EH (cell line): Measurements from ENCODE around the gene BDKRB1.
"Not testable (repeated sequence)": the region's sequence is repeated elsewhere in the genome, so short reads cannot be mapped to it uniquely, and the experiment has no call there.

Source experiments
- DNase-seq: peaks from one replicate; pipeline ENCODE4 v3.0.0-alpha.2; 2015; ENCODE audit warnings: low read depth

The BDKRB1 gene

DNA sequence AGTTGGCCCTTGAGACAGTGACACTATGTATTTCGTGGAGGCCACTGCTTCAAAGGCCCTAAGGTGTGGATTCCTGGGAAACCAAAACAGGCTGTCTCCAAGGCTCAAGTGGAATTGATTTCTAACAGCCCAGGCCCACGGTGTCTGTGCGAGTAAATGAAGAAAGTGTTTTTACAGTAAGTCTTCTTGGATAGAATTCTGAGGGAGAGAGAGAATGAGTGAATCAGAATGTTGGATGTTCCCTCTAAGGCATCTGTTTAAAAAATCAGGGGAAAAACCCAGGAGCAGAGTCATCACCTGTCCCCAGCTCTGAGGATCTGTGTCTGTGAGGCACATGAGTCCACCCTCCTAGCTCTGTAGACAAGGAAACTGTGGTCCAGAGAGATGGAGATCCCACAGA, 22.3 kb upstream of the BDKRB1 start:
- DNase-seq: no peak

DNA sequence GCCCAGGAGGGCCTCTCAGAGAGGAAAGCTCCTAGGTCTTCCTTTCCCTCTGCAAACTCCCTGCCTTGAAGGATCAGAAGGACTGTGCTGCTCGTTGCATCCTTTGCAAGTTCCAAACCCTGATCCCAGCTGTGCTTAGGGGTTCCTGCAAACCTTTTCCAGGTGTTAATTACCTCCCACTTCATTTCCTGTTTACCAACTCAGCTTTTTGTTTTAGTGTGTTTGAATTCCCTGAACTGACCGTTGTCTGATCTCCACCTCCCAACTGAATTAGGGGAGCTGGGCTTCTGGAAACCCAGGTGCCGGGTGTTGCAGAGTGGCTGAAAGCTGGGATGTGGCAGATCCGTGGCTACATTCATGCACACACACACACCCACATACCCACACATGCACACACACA, 20.6 kb upstream of the BDKRB1 start:
- no peak for DNase-seq

DNA sequence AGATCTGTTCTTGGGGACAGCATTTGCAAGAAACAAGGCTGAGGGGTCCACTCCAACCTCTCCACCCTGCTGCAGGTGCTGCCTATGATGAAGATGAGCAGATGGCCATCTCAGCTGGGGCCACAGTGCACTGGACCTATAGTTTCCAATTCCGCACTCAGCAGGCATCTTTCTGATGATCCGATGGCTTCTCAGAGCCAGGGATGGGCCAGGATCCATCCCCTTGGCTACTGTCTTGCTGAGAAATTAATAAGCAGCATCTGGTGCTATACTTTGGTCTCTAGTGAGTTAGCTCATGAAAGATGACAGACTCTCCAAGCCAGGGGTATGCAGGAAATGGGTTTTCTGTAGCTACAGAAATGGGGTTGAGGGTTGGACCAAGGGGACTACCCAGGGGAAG, 18.4 kb upstream of the BDKRB1 start:
- no peak for DNase-seq

DNA sequence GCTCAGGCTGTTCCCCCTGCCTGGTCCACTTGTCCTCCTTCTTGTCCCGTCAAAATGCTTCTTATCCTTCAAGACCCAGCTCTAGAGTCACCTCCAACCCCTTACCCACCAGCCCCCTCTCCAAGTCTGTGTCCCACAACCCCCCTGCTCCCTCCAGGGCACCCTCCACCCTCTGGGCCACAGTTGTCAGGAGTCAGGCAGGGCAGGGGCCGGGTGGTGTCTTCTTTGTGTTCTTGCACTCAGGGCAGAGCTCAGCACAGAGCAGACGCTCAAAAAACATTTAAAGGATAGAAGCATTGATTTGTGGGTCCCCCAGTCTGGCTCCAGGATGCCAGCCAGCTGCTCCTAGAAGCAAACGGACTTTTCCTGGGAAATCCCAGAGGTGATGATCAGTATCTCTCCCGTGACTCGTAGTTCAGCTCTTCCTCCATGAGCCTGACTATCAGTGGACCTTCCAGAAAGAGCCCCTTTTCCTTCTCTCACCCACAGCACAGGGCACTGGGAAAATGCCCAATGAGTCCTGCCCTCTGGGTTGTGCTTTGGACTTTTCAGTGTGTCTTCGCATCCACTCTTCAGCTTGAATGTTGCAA, 17.2 kb upstream of the BDKRB1 start:
- DNase-seq: peak; percentile 26

DNA sequence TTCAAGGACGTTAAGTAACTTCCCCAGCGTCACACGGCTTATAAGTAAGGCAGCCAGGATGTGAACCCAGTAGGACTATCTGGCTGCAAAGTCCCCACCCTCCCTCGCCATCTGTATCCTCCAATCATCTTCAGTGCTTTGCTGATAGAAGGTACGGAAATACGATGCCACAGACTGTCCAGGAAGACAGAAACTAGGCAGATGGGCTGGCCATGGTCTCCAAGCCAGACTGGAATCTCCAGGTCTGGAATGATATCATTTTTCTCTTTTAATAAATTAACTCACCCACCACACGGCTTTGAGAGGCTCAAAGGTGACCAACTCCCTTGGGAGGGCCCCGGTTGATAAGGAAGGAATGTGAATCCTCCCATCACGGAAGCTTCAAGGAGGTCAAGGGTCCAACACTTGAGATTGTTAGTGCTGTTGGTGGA, 16.3 kb upstream of the BDKRB1 start:
- no peak for DNase-seq

DNA sequence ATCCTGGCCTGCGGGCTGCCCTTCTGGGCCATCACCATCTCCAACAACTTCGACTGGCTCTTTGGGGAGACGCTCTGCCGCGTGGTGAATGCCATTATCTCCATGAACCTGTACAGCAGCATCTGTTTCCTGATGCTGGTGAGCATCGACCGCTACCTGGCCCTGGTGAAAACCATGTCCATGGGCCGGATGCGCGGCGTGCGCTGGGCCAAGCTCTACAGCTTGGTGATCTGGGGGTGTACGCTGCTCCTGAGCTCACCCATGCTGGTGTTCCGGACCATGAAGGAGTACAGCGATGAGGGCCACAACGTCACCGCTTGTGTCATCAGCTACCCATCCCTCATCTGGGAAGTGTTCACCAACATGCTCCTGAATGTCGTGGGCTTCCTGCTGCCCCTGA, 15.4 kb upstream of the BDKRB1 start:
- DNase-seq: no peak

DNA sequence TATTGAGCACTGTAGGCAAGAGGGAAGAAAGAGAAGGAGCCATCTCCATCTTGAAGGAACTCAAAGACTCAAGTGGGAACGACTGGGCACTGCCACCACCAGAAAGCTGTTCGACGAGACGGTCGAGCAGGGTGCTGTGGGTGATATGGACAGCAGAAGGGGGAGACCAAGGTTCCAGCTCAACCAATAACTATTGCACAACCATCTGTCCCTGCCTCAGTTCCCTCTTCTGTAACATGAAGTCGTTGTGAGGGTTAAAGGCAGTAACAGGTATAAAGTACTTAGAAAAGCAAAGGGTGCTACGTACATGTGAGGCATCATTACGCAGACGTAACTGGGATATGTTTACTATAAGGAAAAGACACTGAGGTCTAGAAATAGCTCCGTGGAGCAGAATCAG, 13.9 kb upstream of the BDKRB1 start:
- DNase-seq: no peak

DNA sequence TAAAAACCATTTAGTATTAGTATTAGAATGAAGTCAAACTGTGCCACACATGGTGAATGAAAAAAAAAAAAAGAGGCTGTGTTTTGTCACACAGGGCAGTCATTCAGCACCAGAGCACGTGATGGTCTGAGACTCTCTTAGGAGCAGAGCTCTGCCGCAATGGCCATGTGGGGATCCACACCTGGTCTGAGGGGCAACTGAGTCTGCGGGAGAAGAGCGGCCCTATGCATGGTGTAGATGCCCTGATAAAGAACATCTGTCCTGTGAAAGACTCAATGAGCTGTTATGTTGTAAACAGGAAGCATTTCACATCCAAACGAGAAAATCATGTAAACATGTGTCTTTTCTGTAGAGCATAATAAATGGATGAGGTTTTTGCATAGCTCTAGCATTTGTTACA, 12.2 kb upstream of the BDKRB1 start:
- DNase-seq: no peak

DNA sequence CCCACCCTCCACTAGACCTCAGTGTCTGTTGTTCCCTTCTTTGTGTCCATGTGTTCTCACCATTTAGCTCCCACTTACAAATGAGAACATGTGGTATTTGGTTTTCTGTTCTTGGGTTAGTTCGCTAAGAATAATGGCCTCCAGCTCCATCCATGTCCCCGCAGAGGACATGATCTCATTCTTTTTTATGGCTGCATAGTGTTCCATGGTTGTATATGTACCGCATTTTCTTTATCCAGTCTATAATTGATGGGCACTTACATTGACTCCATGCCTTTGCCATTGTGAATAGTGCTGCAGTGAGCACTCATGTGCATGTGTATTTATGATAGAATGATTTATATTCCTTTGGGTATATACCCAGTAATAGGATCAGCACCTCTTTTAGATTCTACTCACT, 10.9 kb upstream of the BDKRB1 start:
- not testable (repeated sequence) for DNase-seq

DNA sequence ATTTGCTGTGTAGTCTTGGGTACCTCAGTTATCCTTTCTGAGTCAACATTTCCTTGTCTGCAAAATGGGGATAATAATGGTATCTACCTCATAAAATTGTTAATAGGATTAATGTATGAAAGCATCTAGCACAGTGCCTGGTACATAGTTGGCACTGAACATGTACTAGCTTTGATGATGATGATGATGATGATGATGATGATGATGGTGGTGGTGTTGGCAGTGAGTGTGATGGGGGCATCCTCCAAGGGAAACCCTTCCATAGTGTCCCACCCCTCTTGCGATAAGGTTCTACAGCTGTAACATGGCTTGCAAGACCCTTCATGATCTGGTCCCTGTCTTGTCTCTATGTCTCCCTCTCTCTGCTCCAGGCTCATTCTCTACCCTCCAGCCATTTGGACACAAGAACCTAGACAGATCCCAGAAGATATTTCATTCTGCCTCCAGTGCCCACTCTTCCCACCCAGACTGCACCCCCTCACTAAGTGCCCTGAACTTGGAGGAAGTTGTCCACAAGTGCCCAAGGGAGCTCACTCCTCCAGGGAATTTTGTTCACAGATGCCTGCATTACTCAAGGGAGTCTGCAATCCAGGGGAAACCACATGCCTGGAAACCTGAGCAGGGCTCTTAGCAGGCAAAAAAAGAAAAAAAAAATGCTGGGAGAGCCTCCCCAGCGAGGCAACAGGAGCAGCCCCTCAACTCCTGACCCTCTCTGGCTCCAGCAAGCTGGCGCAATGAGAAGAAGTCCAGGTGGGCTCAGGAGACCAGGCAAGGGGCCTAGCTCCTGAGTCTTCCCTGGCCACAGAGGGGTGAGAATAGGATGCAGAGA, 10.1 kb upstream of the BDKRB1 start:
- DNase-seq: peak; percentile 88

DNA sequence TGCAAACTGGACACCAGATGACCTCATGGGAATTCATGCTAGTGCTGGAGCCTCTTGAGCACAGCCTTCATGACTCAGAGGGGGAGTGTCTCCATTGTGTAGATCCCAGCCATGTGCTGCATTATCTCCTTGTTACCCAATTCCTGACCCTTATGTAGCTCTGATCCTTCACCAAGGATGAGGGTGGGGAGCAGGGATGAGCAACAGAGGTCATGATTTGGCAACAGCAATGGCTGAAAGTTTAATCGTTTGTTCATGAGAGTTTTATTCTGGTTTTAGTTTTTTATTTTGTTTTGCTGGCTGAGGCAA, 9.5 kb upstream of the BDKRB1 start:
- DNase-seq: peak; percentile 97

DNA sequence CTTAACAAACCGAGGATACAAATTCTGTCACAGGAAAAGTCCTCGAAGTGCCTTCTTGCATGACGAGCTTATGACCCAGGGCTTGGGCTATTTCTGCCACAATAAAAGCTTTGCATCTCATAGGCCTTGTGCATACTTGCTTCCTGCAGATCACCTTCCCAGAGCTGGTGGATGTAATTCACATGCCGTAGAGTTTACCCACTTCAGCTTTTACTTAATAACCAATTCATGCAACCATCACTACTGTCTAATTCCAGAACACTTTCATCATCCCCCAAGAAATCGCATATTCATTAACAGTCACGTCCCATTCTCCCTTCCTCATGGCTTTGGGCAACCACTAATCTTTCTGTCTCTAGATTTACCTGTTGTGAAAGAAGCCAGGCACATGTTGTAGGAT, 9.0 kb upstream of the BDKRB1 start:
- DNase-seq: peak; percentile 39

DNA sequence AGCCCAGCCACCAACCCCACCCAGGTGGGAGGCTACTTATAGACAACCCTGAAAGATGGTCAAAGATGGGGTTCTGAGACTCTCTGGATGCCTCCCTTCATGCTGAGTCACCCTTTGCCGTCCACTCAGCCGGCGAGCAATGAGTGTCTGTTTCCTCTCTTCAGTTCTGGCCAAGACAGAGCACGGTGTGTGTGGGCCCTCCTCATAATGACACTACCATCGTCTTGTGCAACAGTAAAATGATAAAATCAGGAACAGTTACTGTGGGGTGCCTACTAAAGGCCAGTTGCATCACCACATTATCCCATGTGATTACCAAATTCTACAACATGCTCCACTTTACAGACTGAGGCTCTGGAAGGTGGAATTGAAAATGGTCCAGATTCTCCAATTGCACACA, 7.0 kb upstream of the BDKRB1 start:
- peak; percentile 95 for DNase-seq

DNA sequence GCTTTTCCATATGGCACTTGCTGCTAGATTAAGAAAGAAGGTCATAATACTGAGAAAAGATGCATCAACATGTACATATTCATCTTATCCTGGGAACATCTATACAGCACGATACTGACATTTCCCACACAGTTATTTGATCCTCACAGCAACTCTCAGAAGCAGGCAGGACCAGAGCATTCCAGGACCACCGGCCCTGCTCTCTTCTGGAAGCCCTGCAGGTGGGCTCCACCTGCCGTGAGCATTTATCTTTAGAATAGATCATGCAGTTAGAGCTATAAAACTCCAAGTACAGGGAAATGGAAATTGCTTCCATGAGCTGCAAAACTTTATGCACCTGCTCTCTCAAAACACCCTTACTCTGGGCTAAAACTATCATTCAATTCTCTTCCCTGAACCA, 5.5 kb upstream of the BDKRB1 start:
- DNase-seq: no peak

DNA sequence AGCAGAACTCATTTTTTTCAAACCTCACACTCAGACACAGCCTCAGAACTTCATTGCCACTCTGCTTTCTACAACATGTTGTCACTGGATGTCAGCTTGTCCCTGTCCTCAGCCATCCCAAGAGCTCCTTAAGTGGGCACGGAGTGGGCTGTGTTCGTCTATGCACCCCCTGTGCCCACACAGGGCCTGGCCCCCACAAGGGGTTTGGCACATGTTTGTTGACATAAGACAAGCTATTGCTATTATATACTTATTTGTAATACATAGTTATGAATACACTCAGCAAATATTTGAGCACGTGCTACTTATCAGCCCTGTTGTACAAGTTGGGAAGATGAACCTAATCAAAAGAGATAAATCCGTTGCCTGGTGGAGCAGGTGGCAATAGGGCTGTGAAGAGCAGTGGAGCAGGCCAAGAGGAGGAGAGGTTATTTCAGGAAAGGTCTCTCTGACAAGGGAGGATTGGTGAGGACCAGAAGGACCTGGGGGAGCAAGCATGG, 4.3 kb upstream of the BDKRB1 start:
- DNase-seq: no peak

DNA sequence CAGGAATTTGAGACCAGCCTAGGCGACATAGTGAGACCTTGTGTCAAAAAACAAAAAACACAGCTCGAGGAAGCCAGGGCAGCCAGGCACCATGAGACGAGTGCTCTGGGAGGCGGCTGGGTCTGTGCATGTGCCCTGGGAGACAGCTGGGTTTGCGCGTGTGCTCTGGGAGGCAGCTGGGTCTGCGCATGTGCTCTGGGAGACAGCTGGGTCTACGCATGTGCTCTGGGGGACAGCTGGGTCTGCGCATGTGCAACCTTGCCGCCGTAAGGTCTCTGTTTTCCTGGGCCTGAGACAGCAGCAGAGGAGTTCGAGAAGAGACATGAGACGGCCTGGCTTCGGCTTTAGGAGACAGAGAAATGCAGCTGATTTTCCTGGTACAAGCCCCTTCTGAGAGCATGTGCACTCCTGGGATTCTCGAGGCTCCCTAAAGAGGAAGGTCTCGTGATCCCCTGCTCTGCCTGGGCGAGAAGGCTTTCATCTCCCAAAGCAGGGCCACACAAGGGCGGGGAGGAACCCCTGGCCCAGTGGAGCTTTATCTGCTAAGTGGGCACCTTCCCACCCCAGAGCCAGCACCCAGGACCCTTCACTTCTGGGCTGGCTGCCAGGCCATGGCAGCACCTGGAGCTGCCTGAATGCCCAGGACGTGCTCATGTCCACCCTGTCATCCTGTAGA, 3.5 kb upstream of the BDKRB1 start:
- DNase-seq: no peak

DNA sequence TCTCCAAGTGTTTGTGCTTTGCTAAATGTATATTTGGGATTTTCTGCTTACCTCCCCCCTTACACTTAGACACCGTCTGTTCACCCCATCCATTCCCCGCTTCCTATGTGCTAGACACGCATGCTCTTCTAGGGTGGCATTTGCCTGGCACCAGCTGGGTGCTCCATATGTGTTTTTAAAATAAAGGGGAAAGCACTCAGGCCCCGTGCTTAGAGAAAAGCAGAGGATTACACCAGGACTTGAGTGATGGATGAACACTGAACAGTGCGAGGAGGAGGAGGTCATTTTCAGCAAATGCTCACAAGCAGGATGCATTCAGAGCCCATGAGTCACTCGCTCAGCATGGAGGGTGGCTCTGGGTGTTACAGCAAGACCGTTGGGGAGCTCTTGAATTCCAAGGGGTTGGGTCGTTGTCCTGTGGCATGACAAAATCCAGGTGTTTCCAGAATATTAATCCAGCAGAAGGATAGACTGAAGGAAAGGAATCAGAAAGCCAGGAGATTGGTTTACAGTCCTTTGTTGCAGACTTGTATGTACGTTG, 2.9 kb upstream of the BDKRB1 start:
- DNase-seq: peak; percentile 94

DNA sequence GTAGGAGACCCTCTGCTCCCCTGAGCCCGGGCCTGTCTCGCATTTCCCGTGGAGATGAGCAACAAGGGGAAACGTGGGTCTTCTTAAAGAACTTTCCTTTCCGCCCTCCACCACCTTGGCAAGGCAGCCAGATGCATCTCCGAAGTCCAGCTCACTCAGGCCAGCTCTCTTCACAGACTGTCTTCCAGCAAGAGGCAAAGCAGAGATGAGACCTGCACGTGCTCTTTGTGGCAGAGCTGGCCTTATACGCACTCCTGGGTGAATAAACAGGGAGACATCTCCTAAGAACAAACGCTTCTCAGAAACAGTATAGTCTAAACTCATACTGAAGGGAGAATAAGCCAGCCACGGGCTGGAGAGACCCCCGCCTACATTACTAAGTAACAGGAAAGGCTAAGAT, 1.3 kb upstream of the BDKRB1 start:
- no peak for DNase-seq

DNA sequence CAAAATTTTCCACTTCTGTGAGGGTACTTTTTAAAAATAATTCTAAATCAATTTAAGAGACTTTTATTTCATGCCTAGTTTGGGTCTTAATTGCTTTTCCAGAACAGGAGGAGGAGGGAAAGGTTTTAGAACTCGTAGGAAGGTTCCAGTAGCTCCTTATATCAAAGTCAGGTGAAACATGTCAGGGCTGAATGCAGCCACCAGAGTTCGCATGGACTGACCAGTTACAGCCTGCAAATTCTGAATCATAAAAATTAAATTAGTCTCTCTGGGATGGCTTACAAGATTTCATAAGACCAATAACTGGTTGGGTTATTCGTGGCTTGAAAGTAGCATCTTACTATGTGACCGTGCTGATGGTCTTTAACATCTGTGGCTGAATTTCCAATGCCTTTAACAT, 397 bp downstream of the BDKRB1 start:
- DNase-seq: peak; percentile 21

DNA sequence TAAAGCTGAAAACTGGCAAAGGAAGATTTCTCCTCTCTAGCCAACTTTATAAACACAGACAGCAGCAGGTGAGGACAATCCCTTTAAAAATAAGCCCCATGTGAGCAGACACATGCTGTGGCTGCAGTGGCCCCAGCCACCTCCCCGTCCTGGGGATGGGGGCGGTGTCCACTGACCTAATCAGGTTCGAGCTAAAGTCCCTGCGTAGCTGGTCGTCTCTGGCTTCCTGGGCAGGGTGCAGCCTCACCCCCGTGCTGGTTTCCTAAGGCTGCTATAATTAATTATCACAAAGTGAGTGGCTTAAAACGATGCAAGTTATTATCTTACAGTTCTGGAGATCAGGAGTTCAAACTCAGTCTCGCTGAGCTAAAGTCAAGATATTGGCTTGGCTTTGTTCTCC, 1.0 kb downstream of the BDKRB1 start:
- DNase-seq: no peak

DNA sequence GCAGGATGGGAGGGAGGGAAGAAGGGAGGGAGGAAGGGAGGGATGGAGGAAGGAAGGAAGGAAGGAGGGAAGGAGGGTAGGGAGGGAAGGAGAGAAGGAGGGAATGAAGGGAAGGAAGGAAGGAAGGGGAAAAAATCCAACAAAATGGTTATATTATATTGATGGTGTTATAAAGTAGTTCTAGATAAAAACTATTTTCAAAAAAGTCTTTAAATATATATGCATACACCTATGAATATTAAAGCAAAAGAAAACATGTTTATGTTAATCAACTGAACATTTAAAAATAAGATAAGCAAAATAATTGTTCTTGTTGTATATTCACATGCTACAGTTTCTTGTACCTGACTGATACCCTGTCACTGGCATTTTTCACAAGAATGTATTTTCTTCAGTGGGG, 1.9 kb downstream of the BDKRB1 start:
- DNase-seq: no peak

DNA sequence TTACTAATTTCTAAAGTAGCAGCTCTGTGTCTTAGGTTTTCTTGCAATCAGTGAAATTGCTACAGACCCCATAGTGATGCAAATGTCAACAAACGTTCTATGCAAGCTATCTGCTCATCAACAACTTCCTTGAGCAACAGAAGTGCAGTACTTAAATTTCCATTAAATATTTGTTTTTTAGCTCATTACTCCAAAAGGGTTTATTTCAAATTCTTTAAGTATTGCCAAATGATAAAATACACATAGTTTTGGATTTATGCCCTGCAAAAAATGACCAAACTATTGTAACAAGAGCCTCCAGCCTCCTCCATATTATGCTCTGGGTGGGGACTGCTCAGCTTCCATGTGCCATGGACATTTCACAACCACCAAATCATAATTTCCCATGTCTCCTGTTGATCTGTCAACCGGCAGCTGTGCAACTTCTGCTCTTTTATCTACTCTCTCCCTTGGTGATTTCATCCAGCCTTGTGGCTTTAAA, 4.4 kb downstream of the BDKRB1 start:
- DNase-seq: peak; percentile 84

DNA sequence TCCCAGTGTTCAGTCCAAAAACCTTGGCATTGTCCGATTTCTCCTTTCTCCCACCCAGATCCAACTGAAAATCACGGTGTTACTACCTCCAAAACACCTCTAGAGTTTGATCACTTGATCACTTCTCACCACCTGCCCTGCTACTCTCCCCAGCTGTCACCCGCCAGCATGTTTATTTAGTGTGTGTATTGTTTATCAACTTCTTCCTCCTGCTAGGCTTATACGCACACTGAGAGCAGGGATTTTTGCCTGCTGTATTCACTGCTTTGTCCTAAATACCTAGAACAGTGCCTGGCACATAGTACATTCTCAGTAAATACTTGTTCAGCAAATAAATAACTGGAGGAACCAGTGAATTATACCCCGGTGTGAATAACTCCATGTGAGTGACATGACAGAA, 5.0 kb downstream of the BDKRB1 start:
- no peak for DNase-seq
